ENCODE data around the gene LOXL4.

The LOXL4 gene

GRCh38 chr10:98267894-98268693 is at the start of gene LOXL4:
LOXL4 (minus strand) TSS chr10:98268194; CDS start chr10:98263019, 5,175 bp downstream.
- Mint-ChIP-seq H3K4me1 (ENCODE audit: low read depth) (no peaks in the 10 kb centered on the region), H3K4me3 (peak within 1 kb of the TSS; percentile 47), H3K27me3 (ENCODE audit: low read depth) (peaks cover 54% of the 10 kb centered on the region), H3K27ac (no peak within 1 kb of the TSS), H3K9me3 (no peaks in the 10 kb centered on the region), H3K36me3 (ENCODE audit: low read depth) (no peaks in the 10 kb centered on the region)

DNA sequence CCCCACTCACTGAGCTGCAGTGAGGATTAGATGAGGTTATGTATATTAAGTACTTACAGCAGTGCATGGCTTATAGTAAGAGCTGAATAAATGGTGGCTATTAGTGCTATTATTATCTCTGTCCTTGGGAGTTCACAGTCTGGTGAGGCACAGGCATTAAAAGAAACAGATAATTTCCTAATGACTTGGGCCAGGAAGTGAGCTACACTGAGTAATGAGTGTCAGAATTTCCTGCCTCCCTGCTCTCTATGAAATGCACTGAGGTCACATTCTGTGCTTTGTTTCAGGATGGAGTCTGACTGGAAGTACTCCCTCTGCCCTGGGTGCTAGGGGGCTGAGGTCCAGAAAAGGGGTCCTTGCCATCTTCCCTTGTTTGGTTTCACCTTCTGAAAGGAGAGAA is 48.7 kb upstream of the LOXL4 start:
- H3K27me3 Mint-ChIP-seq (ENCODE audit: low read depth): no peaks in the 10 kb centered on the region
- H3K4me3 Mint-ChIP-seq: no peak overlapping the region
- H3K9me3 Mint-ChIP-seq: no peaks in the 10 kb centered on the region
- H3K27ac Mint-ChIP-seq: no peak overlapping the region
- H3K4me1 Mint-ChIP-seq (ENCODE audit: low read depth): no peaks in the 10 kb centered on the region
- no peaks in the 10 kb centered on the region for H3K36me3 Mint-ChIP-seq (ENCODE audit: low read depth)

- Mint-ChIP-seq H3K27ac (no peak overlapping the region), H3K9me3 (no peaks in the 10 kb centered on the region), H3K4me3 (no peak overlapping the region), H3K36me3 (ENCODE audit: low read depth) (no peaks in the 10 kb centered on the region), H3K27me3 (ENCODE audit: low read depth) (no peaks in the 10 kb centered on the region), H3K4me1 (ENCODE audit: low read depth) (no peaks in the 10 kb centered on the region)
These were observed 48.2 kb upstream of the LOXL4 start for GRCh38 chr10:98316170-98316569.

DNA sequence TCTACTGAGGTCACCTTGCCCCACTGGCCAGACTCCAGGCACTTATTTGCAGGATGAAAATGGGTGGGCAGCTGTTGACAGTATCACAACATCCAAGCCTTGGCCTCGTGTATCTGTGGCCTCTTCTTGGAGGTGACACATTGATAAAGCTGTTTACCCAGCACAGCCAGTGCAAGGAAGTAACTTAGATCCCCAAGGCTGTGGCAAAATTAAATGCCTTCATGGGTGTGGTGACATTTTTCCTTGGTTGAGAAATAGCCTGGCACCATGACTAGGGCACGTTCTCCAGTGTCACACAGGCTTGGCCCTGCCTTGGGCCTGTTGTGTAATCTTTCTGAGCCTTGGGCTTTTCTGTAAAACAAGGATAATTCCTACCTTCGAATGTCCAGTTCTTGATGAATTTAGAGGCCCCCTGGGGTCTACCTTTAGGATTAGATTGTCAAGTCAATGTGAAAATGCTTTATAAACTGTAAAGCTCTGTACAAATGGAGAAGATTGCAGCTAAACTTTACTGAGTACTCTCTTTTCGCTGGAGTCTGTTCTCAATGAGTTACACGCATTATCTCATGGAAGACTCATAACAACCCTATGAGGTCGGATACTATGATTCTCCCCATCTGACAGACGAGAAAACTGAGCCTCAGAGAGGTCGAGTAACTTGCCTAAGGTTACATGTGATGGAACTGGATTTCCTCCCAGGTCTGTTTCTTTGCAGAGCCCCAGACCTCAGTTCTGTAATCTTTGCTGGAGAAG is 46.7 kb upstream of the LOXL4 start:
- no peaks in the 10 kb centered on the region for H3K27me3 Mint-ChIP-seq (ENCODE audit: low read depth)
- H3K9me3 Mint-ChIP-seq: no peaks in the 10 kb centered on the region
- no peak overlapping the region for H3K27ac Mint-ChIP-seq
- no peaks in the 10 kb centered on the region for H3K4me1 Mint-ChIP-seq (ENCODE audit: low read depth)
- H3K36me3 Mint-ChIP-seq (ENCODE audit: low read depth): no peaks in the 10 kb centered on the region
- H3K4me3 Mint-ChIP-seq: no peak overlapping the region

GRCh38 chr10:98313598-98313997 is 45.6 kb upstream of the LOXL4 start:
- Mint-ChIP-seq H3K27me3 (ENCODE audit: low read depth) (peaks cover 10% of the 10 kb centered on the region), H3K36me3 (ENCODE audit: low read depth) (no peaks in the 10 kb centered on the region), H3K4me1 (ENCODE audit: low read depth) (no peaks in the 10 kb centered on the region), H3K9me3 (no peaks in the 10 kb centered on the region), H3K4me3 (no peak overlapping the region), H3K27ac (no peak overlapping the region)

- no peaks in the 10 kb centered on the region for H3K36me3 Mint-ChIP-seq (ENCODE audit: low read depth)
These were observed 44.8 kb upstream of the LOXL4 start for GRCh38 chr10:98312822-98313221.

GRCh38 chr10:98312349-98312748 is 44.4 kb upstream of the LOXL4 start:
- Mint-ChIP-seq H3K4me1 (ENCODE audit: low read depth) (no peaks in the 10 kb centered on the region), H3K27ac (no peak overlapping the region), H3K27me3 (ENCODE audit: low read depth) (peaks cover 14% of the 10 kb centered on the region), H3K9me3 (no peaks in the 10 kb centered on the region), H3K4me3 (no peak overlapping the region), H3K36me3 (ENCODE audit: low read depth) (no peaks in the 10 kb centered on the region)

More at GRCh38 chr10:98312822-98313221, 44.8 kb upstream of the LOXL4 start:
- H3K4me3 Mint-ChIP-seq: no peak overlapping the region
- peaks cover 14% of the 10 kb centered on the region for H3K27me3 Mint-ChIP-seq (ENCODE audit: low read depth)
- H3K9me3 Mint-ChIP-seq: no peaks in the 10 kb centered on the region
- H3K4me1 Mint-ChIP-seq (ENCODE audit: low read depth): no peaks in the 10 kb centered on the region
- H3K27ac Mint-ChIP-seq: no peak overlapping the region

DNA sequence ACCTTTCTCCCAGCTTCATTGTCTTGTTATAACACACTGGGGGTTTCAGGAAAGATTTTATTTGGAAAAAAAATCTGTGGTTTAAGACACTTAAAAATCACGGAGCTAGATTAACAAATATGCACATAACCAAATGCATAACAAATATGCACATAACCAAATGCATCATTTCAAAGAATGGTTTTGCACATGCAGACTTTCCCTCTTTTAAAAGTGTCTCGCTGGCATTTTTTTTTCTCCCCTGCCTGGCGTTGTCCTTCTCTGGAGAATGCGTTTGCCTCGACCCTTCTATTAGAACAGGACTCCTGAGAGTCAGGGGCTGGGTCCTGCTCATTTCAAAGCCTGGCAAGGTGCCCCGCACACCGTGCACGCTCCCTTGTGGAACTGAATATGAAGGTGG is 42.7 kb upstream of the LOXL4 start:
- Mint-ChIP-seq H3K27ac (no peak overlapping the region), H3K9me3 (no peaks in the 10 kb centered on the region), H3K4me1 (ENCODE audit: low read depth) (no peaks in the 10 kb centered on the region), H3K27me3 (ENCODE audit: low read depth) (peaks cover 20% of the 10 kb centered on the region), H3K36me3 (ENCODE audit: low read depth) (no peaks in the 10 kb centered on the region), H3K4me3 (no peak overlapping the region)

- Mint-ChIP-seq H3K27ac (no peak overlapping the region), H3K27me3 (ENCODE audit: low read depth) (peaks cover 20% of the 10 kb centered on the region), H3K4me3 (no peak overlapping the region), H3K4me1 (ENCODE audit: low read depth) (no peaks in the 10 kb centered on the region), H3K9me3 (no peaks in the 10 kb centered on the region), H3K36me3 (ENCODE audit: low read depth) (no peaks in the 10 kb centered on the region)
These were observed 41.7 kb upstream of the LOXL4 start for GRCh38 chr10:98309366-98310355.

DNA sequence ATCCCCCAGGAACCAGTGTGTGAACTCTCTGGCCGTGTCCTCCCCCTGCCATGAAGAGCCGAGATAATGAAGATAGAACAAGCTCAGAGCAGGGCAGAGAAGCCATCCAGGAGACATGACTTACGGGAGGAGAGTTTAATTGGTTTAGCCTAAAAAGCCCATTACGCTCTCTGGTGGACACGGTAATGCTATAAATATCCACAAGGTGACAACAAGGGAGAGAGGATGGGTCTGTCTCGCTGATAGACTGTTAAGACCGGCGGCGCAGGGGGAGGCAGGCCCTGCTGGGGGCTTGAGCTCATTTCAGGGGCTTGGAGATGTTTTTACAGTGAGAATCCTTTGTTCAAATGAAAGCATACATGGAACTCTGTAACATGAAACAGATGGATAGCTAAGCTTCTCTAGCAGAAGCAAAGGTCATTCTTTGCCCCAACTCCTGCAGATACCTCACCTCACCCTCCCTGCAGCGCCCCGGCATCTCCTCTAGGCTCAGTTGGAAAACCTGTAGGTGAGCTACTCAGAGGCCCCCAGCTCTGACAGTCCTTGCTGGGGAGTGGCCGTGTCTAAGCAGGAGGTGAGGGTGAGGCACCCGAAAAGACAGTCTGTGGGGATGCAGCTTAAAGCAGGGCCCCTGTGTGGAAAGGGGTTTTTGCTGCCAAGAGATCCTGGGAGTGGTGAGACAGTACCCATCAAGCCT is 40.8 kb upstream of the LOXL4 start:
- Mint-ChIP-seq H3K27ac (peak overlapping the region; percentile 26), H3K36me3 (ENCODE audit: low read depth) (no peaks in the 10 kb centered on the region), H3K9me3 (no peaks in the 10 kb centered on the region), H3K4me1 (ENCODE audit: low read depth) (no peaks in the 10 kb centered on the region), H3K27me3 (ENCODE audit: low read depth) (peaks cover 20% of the 10 kb centered on the region), H3K4me3 (no peak overlapping the region)

DNA sequence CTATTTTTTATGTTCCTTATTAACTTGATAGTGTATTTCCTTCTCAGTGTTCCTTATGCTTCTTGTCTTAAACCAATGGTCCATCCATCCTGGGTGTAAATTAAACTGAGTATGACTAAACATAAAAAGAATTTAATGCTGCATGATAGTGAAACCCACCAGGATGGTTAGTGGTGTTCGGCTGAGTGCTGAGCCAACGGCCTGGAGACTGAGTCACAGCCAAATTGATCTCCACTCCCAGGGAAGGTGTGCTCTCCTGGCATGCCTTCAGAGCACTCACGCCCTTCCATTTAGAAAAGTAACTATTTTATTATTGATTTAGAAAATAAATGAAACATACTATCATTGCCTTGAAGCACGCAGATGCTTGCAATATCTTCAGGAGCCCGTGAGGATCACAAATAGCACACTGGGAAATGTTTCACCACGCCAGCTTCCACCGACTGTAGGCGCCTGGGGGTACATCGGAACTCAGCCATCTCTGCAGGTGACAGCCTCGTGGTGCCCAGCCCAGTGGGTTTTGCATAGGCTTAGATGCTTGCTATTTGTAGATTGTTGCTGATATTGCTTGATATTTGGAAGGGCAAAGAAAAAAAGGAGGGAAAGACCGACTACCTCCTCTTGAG is 40.0 kb upstream of the LOXL4 start:
- Mint-ChIP-seq H3K36me3 (ENCODE audit: low read depth) (no peaks in the 10 kb centered on the region), H3K9me3 (no peaks in the 10 kb centered on the region), H3K4me3 (no peak overlapping the region), H3K27me3 (ENCODE audit: low read depth) (peaks cover 20% of the 10 kb centered on the region), H3K27ac (no peak overlapping the region), H3K4me1 (ENCODE audit: low read depth) (no peaks in the 10 kb centered on the region)

- H3K27me3 Mint-ChIP-seq (ENCODE audit: low read depth): peaks cover 20% of the 10 kb centered on the region
- H3K36me3 Mint-ChIP-seq (ENCODE audit: low read depth): no peaks in the 10 kb centered on the region
- H3K4me1 Mint-ChIP-seq (ENCODE audit: low read depth): no peaks in the 10 kb centered on the region
- H3K9me3 Mint-ChIP-seq: no peaks in the 10 kb centered on the region
- H3K4me3 Mint-ChIP-seq: no peak overlapping the region
- H3K27ac Mint-ChIP-seq: no peak overlapping the region
These were observed 38.5 kb upstream of the LOXL4 start for GRCh38 chr10:98306501-98306900.

GRCh38 chr10:98303569-98303968 is 35.6 kb upstream of the LOXL4 start:
- H3K27ac Mint-ChIP-seq: no peak overlapping the region
- H3K4me1 Mint-ChIP-seq (ENCODE audit: low read depth): no peaks in the 10 kb centered on the region
- no peaks in the 10 kb centered on the region for H3K9me3 Mint-ChIP-seq
- H3K4me3 Mint-ChIP-seq: no peak overlapping the region
- H3K36me3 Mint-ChIP-seq (ENCODE audit: low read depth): no peaks in the 10 kb centered on the region
- H3K27me3 Mint-ChIP-seq (ENCODE audit: low read depth): peaks cover 10% of the 10 kb centered on the region
